Coronary artery (tissue), 2 donors: ENCODE measurements around the gene DTL.

Experiments used
- DNase-seq: peaks from one replicate; pipeline ENCODE4 v3.0.0-alpha.2; 2017; ENCODE audit warnings: low spot score
- H3K27ac ChIP-seq, 2 donors: fragments of 200-600 bp; sonication (generic); one replicate each; pipeline ENCODE4 v1.5.1; 2016 to 2019
- H3K4me3 ChIP-seq: fragments of 200-600 bp; sonication (generic); 2 replicates; pipeline ENCODE4 v1.5.1; 2016; ENCODE audit warnings: mild to moderate bottlenecking, moderate library complexity
- CTCF ChIP-seq: fragments of 200-600 bp; sonication (generic); IDR thresholded peaks from one replicate; pipeline ENCODE4 v1.5.1; 2019; ENCODE audit warnings: antibody characterized with exemption

The DTL gene

GRCh38 chr1:212118167-212118871 is 82.8 kb downstream of the DTL start:
- Histone ChIP-seq H3K27ac (no peak overlapping the region), H3K4me3 (no peak overlapping the region)
- TF ChIP-seq CTCF: no peak
- no peak for DNase-seq

- TF ChIP-seq CTCF: no peak
- no peak overlapping the region for H3K4me3 ChIP-seq
- H3K27ac ChIP-seq: peak overlapping the region in 1 of 2 donors; percentile 15
- DNase-seq: no peak
Measured at GRCh38 chr1:212118872-212119260, 83.3 kb downstream of the DTL start.

GRCh38 chr1:212119397-212119837 is 83.9 kb downstream of the DTL start:
- DNase-seq: no peak
- no peak overlapping the region for H3K4me3 ChIP-seq
- TF ChIP-seq CTCF: no peak
- H3K27ac ChIP-seq: peak overlapping the region in 1 of 2 donors; percentile 15

GRCh38 chr1:212119863-212120262 is 84.3 kb downstream of the DTL start:
- peak overlapping the region in 1 of 2 donors; percentile 15 for H3K27ac ChIP-seq
- no peak for TF ChIP-seq CTCF
- H3K4me3 ChIP-seq: no peak overlapping the region
- DNase-seq: no peak

- no peak overlapping the region for H3K4me3 ChIP-seq
- no peak for TF ChIP-seq CTCF
- DNase-seq: no peak
- H3K27ac ChIP-seq: no peak overlapping the region
Measured at GRCh38 chr1:212121779-212122178, 86.2 kb downstream of the DTL start.

- no peak for DNase-seq
- Histone ChIP-seq H3K27ac (no peak overlapping the region), H3K4me3 (no peak overlapping the region)
- no peak for TF ChIP-seq CTCF
Measured at GRCh38 chr1:212124690-212125582, 89.4 kb downstream of the DTL start.
